Measurements from ENCODE around the gene ZNF142.

- TF ChIP-seq, protein P1, sequence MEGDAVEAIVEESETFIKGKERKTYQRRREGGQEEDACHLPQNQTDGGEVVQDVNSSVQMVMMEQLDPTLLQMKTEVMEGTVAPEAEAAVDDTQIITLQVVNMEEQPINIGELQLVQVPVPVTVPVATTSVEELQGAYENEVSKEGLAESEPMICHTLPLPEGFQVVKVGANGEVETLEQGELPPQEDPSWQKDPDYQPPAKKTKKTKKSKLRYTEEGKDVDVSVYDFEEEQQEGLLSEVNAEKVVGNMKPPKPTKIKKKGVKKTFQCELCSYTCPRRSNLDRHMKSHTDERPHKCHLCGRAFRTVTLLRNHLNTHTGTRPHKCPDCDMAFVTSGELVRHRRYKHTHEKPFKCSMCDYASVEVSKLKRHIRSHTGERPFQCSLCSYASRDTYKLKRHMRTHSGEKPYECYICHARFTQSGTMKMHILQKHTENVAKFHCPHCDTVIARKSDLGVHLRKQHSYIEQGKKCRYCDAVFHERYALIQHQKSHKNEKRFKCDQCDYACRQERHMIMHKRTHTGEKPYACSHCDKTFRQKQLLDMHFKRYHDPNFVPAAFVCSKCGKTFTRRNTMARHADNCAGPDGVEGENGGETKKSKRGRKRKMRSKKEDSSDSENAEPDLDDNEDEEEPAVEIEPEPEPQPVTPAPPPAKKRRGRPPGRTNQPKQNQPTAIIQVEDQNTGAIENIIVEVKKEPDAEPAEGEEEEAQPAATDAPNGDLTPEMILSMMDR (IDR thresholded peaks at IDR 0.05) = no peak
- no peak for TF ChIP-seq TCF7L2 (IDR thresholded peaks at IDR 0.05; ENCODE audit: low read depth, low read length)
Observed at GRCh38 chr2:218659988-218660358, 550 bp upstream of the ZNF142 start.

All from Panc1 (cell line).